GM12801 (cell line): ENCODE data around the gene KRT9.

Source experiments
- CTCF ChIP-seq: IDR thresholded peaks from one replicate; pipeline ENCODE4 v1.5.1; 2011; ENCODE audit warnings: control low read depth; ENCODE audit not compliant: insufficient read length; ENCODE audit errors: extremely low read depth

KRT9 gene

GRCh38 chr17:41552455-41552854 lies 19.4 kb downstream of the KRT9 start:
- no peak for TF ChIP-seq CTCF

- TF ChIP-seq CTCF = no peak
Measured at GRCh38 chr17:41551365-41551764, 20.5 kb downstream of the KRT9 start.

- no peak for TF ChIP-seq CTCF
Measured at GRCh38 chr17:41549596-41550039, 22.2 kb downstream of the KRT9 start.

- peak; percentile 38 for TF ChIP-seq CTCF
Measured at GRCh38 chr17:41548844-41549595, 22.8 kb downstream of the KRT9 start.

- TF ChIP-seq CTCF = no peak
Measured at GRCh38 chr17:41547921-41548843, 23.7 kb downstream of the KRT9 start.

GRCh38 chr17:41547378-41547841 lies 24.4 kb downstream of the KRT9 start:
- no peak for TF ChIP-seq CTCF

GRCh38 chr17:41546819-41547218 lies 25.0 kb downstream of the KRT9 start:
- no peak for TF ChIP-seq CTCF
